Measurements from ENCODE around the gene TMEM26.

TMEM26 gene

DNA sequence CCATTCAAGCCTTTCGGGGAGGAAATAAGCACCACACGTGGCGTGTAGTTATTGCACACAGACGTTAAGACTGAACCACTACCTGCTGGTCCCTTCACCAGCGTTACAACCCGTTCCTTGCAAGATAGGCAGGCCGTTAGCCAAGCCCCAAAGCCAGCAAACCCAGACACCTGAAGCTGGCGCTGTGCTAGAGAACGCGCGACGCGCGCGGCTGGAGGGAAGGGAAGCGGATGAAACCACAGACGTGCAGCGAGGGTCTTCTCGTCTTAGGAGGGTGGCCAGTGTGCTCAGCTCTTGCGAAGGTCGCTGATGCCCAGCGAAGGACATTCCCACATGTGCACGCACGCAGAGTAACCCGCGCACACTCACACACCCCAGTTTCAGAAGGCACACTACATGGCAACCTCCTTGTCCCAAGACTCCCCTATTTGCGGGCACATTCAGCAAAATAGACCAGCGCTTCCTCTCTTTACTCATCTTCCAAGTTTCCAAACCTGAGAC lies 980 bp downstream of the TMEM26 start:
- TF ChIP-seq, protein P1, sequence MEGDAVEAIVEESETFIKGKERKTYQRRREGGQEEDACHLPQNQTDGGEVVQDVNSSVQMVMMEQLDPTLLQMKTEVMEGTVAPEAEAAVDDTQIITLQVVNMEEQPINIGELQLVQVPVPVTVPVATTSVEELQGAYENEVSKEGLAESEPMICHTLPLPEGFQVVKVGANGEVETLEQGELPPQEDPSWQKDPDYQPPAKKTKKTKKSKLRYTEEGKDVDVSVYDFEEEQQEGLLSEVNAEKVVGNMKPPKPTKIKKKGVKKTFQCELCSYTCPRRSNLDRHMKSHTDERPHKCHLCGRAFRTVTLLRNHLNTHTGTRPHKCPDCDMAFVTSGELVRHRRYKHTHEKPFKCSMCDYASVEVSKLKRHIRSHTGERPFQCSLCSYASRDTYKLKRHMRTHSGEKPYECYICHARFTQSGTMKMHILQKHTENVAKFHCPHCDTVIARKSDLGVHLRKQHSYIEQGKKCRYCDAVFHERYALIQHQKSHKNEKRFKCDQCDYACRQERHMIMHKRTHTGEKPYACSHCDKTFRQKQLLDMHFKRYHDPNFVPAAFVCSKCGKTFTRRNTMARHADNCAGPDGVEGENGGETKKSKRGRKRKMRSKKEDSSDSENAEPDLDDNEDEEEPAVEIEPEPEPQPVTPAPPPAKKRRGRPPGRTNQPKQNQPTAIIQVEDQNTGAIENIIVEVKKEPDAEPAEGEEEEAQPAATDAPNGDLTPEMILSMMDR (IDR thresholded peaks at IDR 0.05; ENCODE audit: control extremely low read depth, extremely low read depth, low read depth, missing control alignments) = no peak
- peak; percentile 10 for DNase-seq (ENCODE audit: extremely low spot score)
- ChIA-PET POLR2A (no interaction called here), CTCF (no interaction called here)

DNA sequence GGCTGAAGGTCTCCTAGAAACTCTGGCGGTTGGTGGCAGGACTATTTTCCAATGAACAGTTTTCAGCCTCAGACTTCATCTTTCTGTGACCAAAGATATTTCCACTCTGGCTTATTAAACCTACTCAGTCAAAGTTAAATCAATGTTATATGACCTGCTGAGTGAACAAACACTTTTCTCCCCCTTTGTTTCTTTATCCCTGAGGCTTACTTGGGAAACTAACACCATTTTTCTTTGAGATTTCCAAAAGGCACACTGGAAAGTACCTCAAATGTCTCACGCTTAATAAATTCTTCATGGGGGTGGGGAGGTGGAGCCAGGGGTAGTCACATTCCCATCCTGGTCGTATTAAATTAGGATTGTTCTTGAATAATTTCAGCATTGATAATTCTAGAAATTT lies 1.8 kb downstream of the TMEM26 start:
- ChIA-PET POLR2A (no interaction called here), CTCF (no interaction called here)
- no peak for DNase-seq (ENCODE audit: extremely low spot score)
- TF ChIP-seq, protein P1 (IDR thresholded peaks at IDR 0.05; ENCODE audit: control extremely low read depth, extremely low read depth, low read depth, missing control alignments) = no peak

- TF ChIP-seq, protein P1 (IDR thresholded peaks at IDR 0.05; ENCODE audit: control extremely low read depth, extremely low read depth, low read depth, missing control alignments) = no peak
- POLR2A ChIA-PET = no interaction called here
- no peak for DNase-seq (ENCODE audit: extremely low spot score)
- CTCF ChIA-PET = interaction anchor here (1.1 to 1.3 kb wide), 2 partner anchors 9 to 27 kb away, joined by 3 read pairs; no protein-coding TSS in a partner anchor
Observed at GRCh38 chr10:61448841-61449600, 4.2 kb downstream of the TMEM26 start.

GRCh38 chr10:61448091-61448490 lies 5.1 kb downstream of the TMEM26 start:
- no peak for DNase-seq (ENCODE audit: extremely low spot score)
- POLR2A ChIA-PET = no interaction called here
- CTCF ChIA-PET = no interaction called here
- TF ChIP-seq, protein P1 (IDR thresholded peaks at IDR 0.05; ENCODE audit: control extremely low read depth, extremely low read depth, low read depth, missing control alignments) = no peak

GRCh38 chr10:61439058-61439609 lies 14.0 kb downstream of the TMEM26 start:
- POLR2A ChIA-PET = no interaction called here
- TF ChIP-seq, protein P1 (IDR thresholded peaks at IDR 0.05; ENCODE audit: control extremely low read depth, extremely low read depth, low read depth, missing control alignments) = no peak
- CTCF ChIA-PET = no interaction called here
- DNase-seq (ENCODE audit: extremely low spot score) = no peak

DNA sequence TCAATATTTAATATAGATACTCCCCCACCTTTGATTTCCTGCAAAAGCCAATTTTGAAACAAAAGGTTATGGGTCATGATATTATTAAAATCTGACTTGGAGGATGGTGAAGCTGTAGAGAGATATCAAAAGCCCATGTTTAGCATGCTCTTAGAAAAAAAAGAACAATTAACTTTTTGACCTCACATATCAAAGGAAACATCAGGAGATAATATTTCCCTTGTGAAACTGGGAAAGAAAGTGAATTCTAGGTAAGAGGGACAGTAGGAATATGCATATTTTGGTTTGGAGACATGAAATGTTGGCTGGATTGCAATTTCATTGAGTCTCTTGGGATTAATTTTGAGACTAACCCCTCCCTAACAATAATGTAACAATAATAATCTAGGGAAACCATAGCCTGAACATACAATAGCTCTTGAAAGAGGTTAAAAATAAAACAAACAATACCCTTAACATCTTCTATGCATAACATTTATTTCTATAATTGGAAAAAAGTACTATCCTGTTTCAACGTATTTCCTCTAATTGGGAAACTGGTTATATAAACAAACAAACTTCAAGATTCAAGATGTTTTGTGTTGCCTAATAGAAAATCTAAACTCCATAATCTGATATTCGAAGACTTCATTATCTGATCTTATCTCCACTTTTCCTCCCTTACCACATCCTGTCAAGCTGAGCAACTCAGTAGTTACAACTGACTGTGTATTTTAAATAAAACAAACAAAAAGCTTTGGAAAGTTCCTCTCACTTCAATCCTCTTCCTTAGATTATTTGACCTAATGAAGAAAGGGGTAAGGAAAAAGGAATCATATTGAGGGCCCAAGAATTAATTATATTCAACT lies 14.8 kb downstream of the TMEM26 start:
- CTCF ChIA-PET = no interaction called here
- DNase-seq (ENCODE audit: extremely low spot score) = no peak
- TF ChIP-seq, protein P1 (IDR thresholded peaks at IDR 0.05; ENCODE audit: control extremely low read depth, extremely low read depth, low read depth, missing control alignments) = no peak
- POLR2A ChIA-PET = no interaction called here
